Smooth muscle cell (in vitro differentiated cells): ENCODE measurements around the gene KIN. TPM values are rescaled to one million over a fixed set of nuclear protein-coding genes. Genes with fewer than 3 reads are reported as not detected.
"Not testable (repeated sequence)": the region's sequence is repeated elsewhere in the genome, so short reads cannot be mapped to it uniquely, and the experiment has no call there.

Experiments
- DNase-seq: peaks from one replicate; lab custom pipeline; 2025; ENCODE audit not compliant: unreplicated experiment; lab: John Stamatoyannopoulos, UW
- H2AFZ ChIP-seq: fragments of 200-600 bp; sonication (generic); 2 replicates; pipeline ENCODE4 v1.6.0; 2016; ENCODE audit warnings: antibody characterized with exemption, low read depth, mild to moderate bottlenecking
- H3F3A ChIP-seq: fragments of 200-600 bp; sonication (generic); 2 replicates; pipeline ENCODE4 v1.6.0; 2017; ENCODE audit warnings: antibody characterized with exemption, low read depth
- H3K27ac ChIP-seq: fragments of 200-600 bp; sonication (generic); 2 replicates; pipeline ENCODE4 v1.5.1; 2016; ENCODE audit warnings: low read depth, mild to moderate bottlenecking
- H3K27me3 ChIP-seq: fragments of 200-600 bp; sonication (generic); 2 replicates; pipeline ENCODE4 v1.6.1; 2016; ENCODE audit warnings: low read depth, mild to moderate bottlenecking
- H3K36me3 ChIP-seq: fragments of 200-600 bp; sonication (generic); 2 replicates; pipeline ENCODE4 v1.5.1; 2016; ENCODE audit warnings: low read depth
- H3K4me1 ChIP-seq: fragments of 200-600 bp; sonication (generic); 2 replicates; pipeline ENCODE4 v1.5.1; 2016; ENCODE audit warnings: low read depth
- H3K4me2 ChIP-seq: fragments of 200-600 bp; sonication (generic); 2 replicates; pipeline ENCODE4 v1.6.0; 2016; ENCODE audit warnings: mild to moderate bottlenecking
- H3K4me3 ChIP-seq: fragments of 200-600 bp; sonication (generic); 2 replicates; pipeline ENCODE4 v1.5.1; 2016; ENCODE audit warnings: mild to moderate bottlenecking
- H3K79me2 ChIP-seq: fragments of 200-600 bp; sonication (generic); 2 replicates; pipeline ENCODE4 v1.6.0; 2016; ENCODE audit warnings: low read depth, mild to moderate bottlenecking
- H3K9ac ChIP-seq: fragments of 200-600 bp; sonication (generic); 2 replicates; pipeline ENCODE4 v1.6.0; 2016; ENCODE audit warnings: low read depth
- H3K9me3 ChIP-seq: fragments of 200-600 bp; sonication (generic); replicated peaks from 2 replicates; pipeline ENCODE4 v1.5.1; 2016; ENCODE audit warnings: low read depth
- H4K20me1 ChIP-seq: fragments of 200-600 bp; sonication (generic); 2 replicates; pipeline ENCODE4 v1.6.0; 2016; ENCODE audit warnings: low read depth
- CTCF ChIP-seq: fragments of 200-600 bp; sonication (generic); IDR thresholded peaks from 2 replicates; pipeline ENCODE4 v1.5.1; 2017; ENCODE audit warnings: borderline replicate concordance, mild to moderate bottlenecking, antibody characterized with exemption; ENCODE audit not compliant: insufficient read depth, poor library complexity, severe bottlenecking
- WGBS: methylation state at CpG from one replicate; pipeline ENCODE4 v1.1.7; 2016; ENCODE audit warnings: low lambda C conversion rate; 5-methylcytosine and 5-hydroxymethylcytosine counted together
- polyA plus RNA-seq: library from polyadenylated mRNA; unstranded; fragments of >200 nt; fragmentation: Nextera tagmentation; extraction: Ambion mirVana; gene quantifications from 2 replicates; pipeline ENCODE4 v1.2.1, GENCODE V29; 2016
- total RNA-seq: library from RNA; depleted of rRNA; stranded (reverse); fragments of >200 nt; gene quantifications from 2 replicates; pipeline ENCODE4 v1.2.3, GENCODE V29; 2014

Gene KIN
- total and polyA plus RNA-seq, 2 experiments from 2014 or later = 11.5 to 27.9 TPM

GRCh38 chr10:7715515-7715914 is 72.3 kb downstream of the KIN start:
- WGBS = 86% methylated on average over 7 of the region's 7 CpGs
- Histone ChIP-seq H3K27me3 (peaks cover 4% of the 10 kb centered on the region), H3K4me3 (no peak overlapping the region), H3K4me1 (no peaks in the 10 kb centered on the region), H3K4me2 (no peak overlapping the region), H3K36me3 (no peaks in the 10 kb centered on the region), H3K79me2 (no peaks in the 10 kb centered on the region), H3F3A (no peaks in the 10 kb centered on the region), H3K27ac (no peak overlapping the region), H4K20me1 (no peaks in the 10 kb centered on the region), H2AFZ (no peak overlapping the region), H3K9me3 (no peaks in the 10 kb centered on the region), H3K9ac (no peak overlapping the region)
- TF ChIP-seq CTCF = no peak
- no peak for DNase-seq

- not testable (repeated sequence) for H3K9me3 ChIP-seq, H3K4me3 ChIP-seq, H2AFZ ChIP-seq, H3K9ac ChIP-seq, DNase-seq, H3K27ac ChIP-seq, H4K20me1 ChIP-seq, H3K4me1 ChIP-seq, H3K79me2 ChIP-seq, H3K4me2 ChIP-seq, H3K36me3 ChIP-seq, H3F3A ChIP-seq
- WGBS = 84% methylated on average over 5 of the region's 5 CpGs
- peaks cover 15% of the 10 kb centered on the region for H3K27me3 ChIP-seq
Measured at GRCh38 chr10:7711075-7711474, 76.7 kb downstream of the KIN start.

- Histone ChIP-seq H3K36me3 (no peaks in the 10 kb centered on the region), H3K79me2 (no peaks in the 10 kb centered on the region), H2AFZ (no peak overlapping the region), H3K4me3 (no peak overlapping the region), H3K27ac (no peak overlapping the region), H3K27me3 (peaks cover 21% of the 10 kb centered on the region), H4K20me1 (no peaks in the 10 kb centered on the region), H3K4me2 (no peak overlapping the region), H3K9me3 (no peaks in the 10 kb centered on the region), H3K9ac (no peak overlapping the region), H3K4me1 (no peaks in the 10 kb centered on the region), H3F3A (no peaks in the 10 kb centered on the region)
- TF ChIP-seq CTCF = no peak
- 100% methylated on average over 1 of the region's 1 CpG for WGBS
- no peak for DNase-seq
Measured at GRCh38 chr10:7710446-7710845, 77.3 kb downstream of the KIN start.

- Histone ChIP-seq H3K9ac (no peak overlapping the region), H3K27me3 (peaks cover 35% of the 10 kb centered on the region), H3K4me2 (no peak overlapping the region), H3K4me1 (no peaks in the 10 kb centered on the region), H3K9me3 (no peaks in the 10 kb centered on the region), H3K27ac (no peak overlapping the region), H3K4me3 (no peak overlapping the region), H2AFZ (no peak overlapping the region), H3K36me3 (no peaks in the 10 kb centered on the region), H3K79me2 (no peaks in the 10 kb centered on the region), H3F3A (no peaks in the 10 kb centered on the region), H4K20me1 (no peaks in the 10 kb centered on the region)
- no peak for TF ChIP-seq CTCF
- no peak for DNase-seq
- WGBS = 94% methylated on average over 4 of the region's 4 CpGs
Measured at GRCh38 chr10:7708832-7709231, 79.0 kb downstream of the KIN start.
